ENCODE results near the gene SSR2. TPM values are rescaled to one million over a fixed set of nuclear protein-coding genes. Genes with fewer than 3 reads are reported as not detected.

Gene SSR2
- total RNA-seq, 1 experiment from 2014 or later = 198 TPM

DNA sequence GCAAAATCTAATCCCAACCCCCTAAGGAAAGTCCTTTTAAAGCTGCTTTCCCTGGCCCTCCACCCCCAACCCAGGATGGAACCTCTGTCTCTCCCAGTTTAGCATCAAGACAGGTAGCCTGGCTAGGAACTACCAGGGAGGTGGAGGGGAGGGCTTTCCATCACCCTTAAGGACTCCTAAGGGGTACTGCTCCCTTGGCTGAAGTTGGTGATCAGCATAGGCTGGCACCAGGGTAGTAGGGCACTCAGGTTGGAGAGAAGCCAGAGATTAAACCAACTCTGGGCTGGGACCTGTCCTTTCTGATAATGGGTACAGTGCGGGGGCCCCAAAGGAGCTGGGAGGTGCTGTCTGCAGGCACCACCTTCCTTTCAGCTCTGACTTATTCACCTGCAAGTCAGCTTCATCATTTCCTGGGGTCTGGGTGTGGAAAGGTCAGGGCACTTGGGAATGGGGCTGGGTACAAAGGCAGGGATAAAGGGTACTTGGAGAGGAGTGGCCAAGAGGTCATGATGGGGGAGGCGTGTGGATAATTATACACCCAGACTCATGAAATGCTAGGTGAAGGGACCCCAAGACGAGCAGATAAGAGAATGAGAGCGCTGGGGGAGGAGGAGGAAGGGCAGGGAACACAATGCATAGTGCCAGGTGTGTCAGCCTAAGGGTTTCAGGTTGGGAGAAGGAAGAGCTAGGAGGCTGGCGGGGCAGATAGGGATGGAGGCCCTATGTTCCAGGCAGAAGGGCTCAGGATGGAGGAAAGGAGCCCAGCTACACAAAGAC is 43.6 kb downstream of the SSR2 start:
- intact Hi-C loops (cut with micrococcal nuclease; ENCODE audit: unreplicated experiment) = no loop called here
- H3K4me3 Mint-ChIP-seq (ENCODE audit: unreplicated experiment) = peak overlapping the region; percentile 82
- H3K36me3 Mint-ChIP-seq (ENCODE audit: insufficient read depth, unreplicated experiment) = peaks cover 6% of the 10 kb centered on the region
- H3K9me3 ChIP-seq = no peaks in the 10 kb centered on the region
- H3K27ac Mint-ChIP-seq (ENCODE audit: unreplicated experiment) = peak overlapping the region; percentile 50
- no peaks in the 10 kb centered on the region for H3K9me3 Mint-ChIP-seq (ENCODE audit: unreplicated experiment)
- no peaks in the 10 kb centered on the region for H3K27me3 ChIP-seq (replicated peaks; ENCODE audit: control insufficient read depth, insufficient read depth, low read length)
- peaks cover 42% of the 10 kb centered on the region for H3K4me1 Mint-ChIP-seq (ENCODE audit: low read depth, unreplicated experiment)
- peak overlapping the region; percentile 99 for H3K4me3 ChIP-seq (ENCODE audit: low read depth, low read length)
- BruUV-seq (replicated peaks) = no TSS peak
- DNase-seq = no peak
- ChIA-PET POLR2A (interaction anchor here (0.6 to 2.2 kb wide), 3 partner anchors 43 to 837 kb away, joined by 4 to 8 read pairs (median 4); partner anchors contain the start of gene KHDC4), CTCF (interaction anchor here (0.7 to 2.0 kb wide), 5 partner anchors 13 to 89 kb away, joined by 3 to 12 read pairs (median 6); no protein-coding TSS in a partner anchor)
- TF ChIP-seq, protein P1, sequence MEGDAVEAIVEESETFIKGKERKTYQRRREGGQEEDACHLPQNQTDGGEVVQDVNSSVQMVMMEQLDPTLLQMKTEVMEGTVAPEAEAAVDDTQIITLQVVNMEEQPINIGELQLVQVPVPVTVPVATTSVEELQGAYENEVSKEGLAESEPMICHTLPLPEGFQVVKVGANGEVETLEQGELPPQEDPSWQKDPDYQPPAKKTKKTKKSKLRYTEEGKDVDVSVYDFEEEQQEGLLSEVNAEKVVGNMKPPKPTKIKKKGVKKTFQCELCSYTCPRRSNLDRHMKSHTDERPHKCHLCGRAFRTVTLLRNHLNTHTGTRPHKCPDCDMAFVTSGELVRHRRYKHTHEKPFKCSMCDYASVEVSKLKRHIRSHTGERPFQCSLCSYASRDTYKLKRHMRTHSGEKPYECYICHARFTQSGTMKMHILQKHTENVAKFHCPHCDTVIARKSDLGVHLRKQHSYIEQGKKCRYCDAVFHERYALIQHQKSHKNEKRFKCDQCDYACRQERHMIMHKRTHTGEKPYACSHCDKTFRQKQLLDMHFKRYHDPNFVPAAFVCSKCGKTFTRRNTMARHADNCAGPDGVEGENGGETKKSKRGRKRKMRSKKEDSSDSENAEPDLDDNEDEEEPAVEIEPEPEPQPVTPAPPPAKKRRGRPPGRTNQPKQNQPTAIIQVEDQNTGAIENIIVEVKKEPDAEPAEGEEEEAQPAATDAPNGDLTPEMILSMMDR (IDR thresholded peaks at IDR 0.05; ENCODE audit: insufficient read depth in 1 of 2, low read depth in 1 of 2, low read length in 1 of 2, severe bottlenecking in 1 of 2, unreplicated experiment in 1 of 2) = no peak
- H3K36me3 ChIP-seq (ENCODE audit: control insufficient read depth, insufficient read depth, low read length) = no peaks in the 10 kb centered on the region; the same call in 1 of the 2 replicates
- no peaks in the 10 kb centered on the region for H3K27me3 Mint-ChIP-seq (ENCODE audit: insufficient read depth, unreplicated experiment)
- peaks cover 42% of the 10 kb centered on the region for H3K4me1 ChIP-seq

DNA sequence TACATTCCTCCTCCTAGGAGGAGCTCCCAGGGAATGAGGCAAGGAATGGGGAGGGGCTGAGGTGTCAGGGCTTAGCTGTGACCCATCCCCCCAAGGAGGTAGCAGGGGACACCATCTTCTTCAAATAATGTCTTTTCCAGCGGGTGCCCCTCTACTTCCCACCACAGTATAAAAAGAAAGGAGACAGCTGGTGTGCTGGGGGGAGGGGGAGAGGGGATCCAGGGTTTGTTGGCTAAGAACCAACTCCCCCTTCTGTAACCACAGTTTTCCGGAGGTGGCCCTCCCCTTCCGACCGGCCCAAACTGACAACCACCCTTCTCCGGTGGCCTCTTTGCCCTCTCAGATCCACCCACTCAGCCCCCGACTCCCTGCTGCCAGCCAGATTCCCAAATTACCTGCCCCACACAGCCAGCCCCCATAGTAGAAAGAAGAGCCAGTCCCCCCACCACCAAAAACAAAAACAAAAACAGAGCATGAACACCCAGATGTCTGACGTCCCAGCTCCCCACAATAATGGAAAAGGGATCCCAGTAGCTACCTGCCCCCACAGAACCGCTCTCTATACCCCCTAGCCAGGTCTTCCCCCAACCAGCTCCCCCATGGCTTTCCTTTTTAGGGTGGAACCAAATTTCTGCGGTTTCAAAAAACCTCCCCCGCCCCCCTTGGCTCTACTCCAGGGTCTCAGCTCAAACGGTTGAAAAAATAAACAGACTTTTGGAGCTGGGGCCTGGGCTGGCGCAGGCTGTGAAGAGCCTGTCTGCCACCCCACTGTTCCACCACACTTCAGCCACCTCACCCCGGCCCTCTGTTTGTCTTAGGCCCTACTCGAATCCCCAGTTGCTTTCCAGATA is 44.5 kb downstream of the SSR2 start:
- ChIA-PET POLR2A (no interaction called here), CTCF (interaction anchor here (0.5 to 1.6 kb wide), 4 partner anchors 13 to 89 kb away, joined by 3 to 6 read pairs (median 4); no protein-coding TSS in a partner anchor)
- Histone ChIP-seq H3K27me3 (replicated peaks; ENCODE audit: control insufficient read depth, insufficient read depth, low read length) (no peaks in the 10 kb centered on the region), H3K4me3 (ENCODE audit: low read depth, low read length) (peak overlapping the region; percentile 99; the same call in 1 of the 2 replicates), H3K36me3 (ENCODE audit: control insufficient read depth, insufficient read depth, low read length) (no peaks in the 10 kb centered on the region; the same call in 1 of the 2 replicates), H3K4me1 (peaks cover 44% of the 10 kb centered on the region), H3K9me3 (no peaks in the 10 kb centered on the region)
- no TSS peak for BruUV-seq (replicated peaks)
- no peaks in the 10 kb centered on the region for H3K9me3 Mint-ChIP-seq (ENCODE audit: unreplicated experiment)
- TF ChIP-seq, protein P1 (IDR thresholded peaks at IDR 0.05; ENCODE audit: insufficient read depth in 1 of 2, low read depth in 1 of 2, low read length in 1 of 2, severe bottlenecking in 1 of 2, unreplicated experiment in 1 of 2) = no peak
- DNase-seq = peak in 1 of 2 experiments; percentile 30
- peak overlapping the region; percentile 82 for H3K4me3 Mint-ChIP-seq (ENCODE audit: unreplicated experiment)
- peaks cover 6% of the 10 kb centered on the region for H3K36me3 Mint-ChIP-seq (ENCODE audit: insufficient read depth, unreplicated experiment)
- no peaks in the 10 kb centered on the region for H3K27me3 Mint-ChIP-seq (ENCODE audit: insufficient read depth, unreplicated experiment)
- H3K4me1 Mint-ChIP-seq (ENCODE audit: low read depth, unreplicated experiment) = peaks cover 43% of the 10 kb centered on the region
- intact Hi-C loops (cut with micrococcal nuclease; ENCODE audit: unreplicated experiment) = no loop called here
- H3K27ac Mint-ChIP-seq (ENCODE audit: unreplicated experiment) = peak overlapping the region; percentile 50

All from Caco-2 (cell line).